K562 (cell line): ENCODE results near the gene MORF4L1. TPM values are rescaled to one million over a fixed set of nuclear protein-coding genes. Genes with fewer than 3 reads are reported as not detected.
A peak's percentile ranks its signal among the peaks of the same experiment; 100 is the strongest.

Experiments used
- ATF7 ChIP-seq: fragments of 450-650 bp; IDR thresholded peaks from 2 replicates; pipeline ENCODE4 v1.7.1; 2014; ENCODE audit warnings: mild to moderate bottlenecking, moderate library complexity
- CBFA2T3 ChIP-seq: fragments of 450-650 bp; IDR thresholded peaks from 2 replicates; pipeline ENCODE4 v1.6.1; 2017
- CBX3 ChIP-seq, 2 experiments: IDR thresholded peaks; 1 replicate in 1 of 2; 2 replicates in 1 of 2; pipeline ENCODE4 v1.6.1; 2012; ENCODE audit warnings: inconsistent platforms in 2 of 2, low read length in 2 of 2, borderline replicate concordance in 1 of 2, control low read depth in 1 of 2
- CREB1 ChIP-seq, 2 experiments: sonication (generic) in 1 of 2; formaldehyde crosslinking in 1 of 2; IDR thresholded peaks; 2 replicates each; pipeline versions ENCODE4 v1.6.1 to v1.8.0; 2012 to 2022; ENCODE audit warnings: inconsistent platforms in 1 of 2, mild to moderate bottlenecking in 1 of 2, missing genetic modification reagents in 1 of 2, moderate library complexity in 1 of 2
- HNRNPLL ChIP-seq: fragments of 200-400 bp; formaldehyde crosslinking; IDR thresholded peaks from 2 replicates; pipeline ENCODE4 v1.6.1; 2017; ENCODE audit warnings: low read length, low read depth, mild to moderate bottlenecking; ENCODE audit not compliant: poor library complexity, severe bottlenecking
- KDM2B ChIP-seq: fragments of 250-450 bp; sonication (Bioruptor Pico); IDR thresholded peaks from 2 replicates; pipeline ENCODE4 v1.8.0; 2021; ENCODE audit warnings: mild to moderate bottlenecking, moderate library complexity
- KDM5B ChIP-seq: fragments of 200-600 bp; sonication (generic); IDR thresholded peaks from 2 replicates; pipeline ENCODE4 v1.6.1; 2012; ENCODE audit warnings: low read depth, mild to moderate bottlenecking, moderate library complexity, low read length, control low read depth, inconsistent platforms; ENCODE audit not compliant: insufficient replicate concordance
- NONO ChIP-seq, 2 experiments: fragments of 200-400 bp in 1 of 2; fragments of 450-650 bp in 1 of 2; formaldehyde crosslinking in 1 of 2; IDR thresholded peaks; 2 replicates each; pipeline ENCODE4 v1.6.1; 2017; ENCODE audit warnings: low read depth in 2 of 2, mild to moderate bottlenecking in 2 of 2, moderate library complexity in 2 of 2, low read length in 1 of 2
- POLR2A ChIP-seq: fragments of 450-650 bp; conservative IDR thresholded peaks from 2 replicates; pipeline ENCODE4 v1.6.1; 2016
- SAFB2 ChIP-seq: fragments of 200-400 bp; formaldehyde crosslinking; IDR thresholded peaks from 2 replicates; pipeline ENCODE4 v1.6.1; 2018; ENCODE audit warnings: borderline replicate concordance, low read length, low read depth, moderate library complexity; ENCODE audit not compliant: severe bottlenecking
- SMAD3 ChIP-seq: fragments of 450-650 bp; formaldehyde crosslinking; conservative IDR thresholded peaks from 2 replicates; pipeline ENCODE4 v1.4.0; 2020; ENCODE audit warnings: mild to moderate bottlenecking
- ZNF121 ChIP-seq: sonication (generic); formaldehyde crosslinking; conservative IDR thresholded peaks from 2 replicates; pipeline ENCODE4 v1.8.0; 2022; ENCODE audit warnings: missing genetic modification reagents
- ZNF695 ChIP-seq: fragments of 450-650 bp; formaldehyde crosslinking; IDR thresholded peaks from 2 replicates; pipeline ENCODE4 v1.4.0; 2020; ENCODE audit warnings: mild to moderate bottlenecking, moderate library complexity
- polyA plus RNA-seq, 8 experiments: library from polyadenylated mRNA; depleted of rRNA in 4 of 8; stranded (reverse) in 5 of 8; unstranded in 3 of 8; fragments of >200 nt; fragmentation: Nextera tagmentation in 2 of 8; fragmentation: Illumina TruSeq in 1 of 8; extraction: Ambion mirVana in 2 of 8; extraction: Trizol in 1 of 8; gene quantifications; 2 replicates each; pipeline versions ENCODE4 v1.2.1 to v1.2.3, GENCODE V29; 2011 to 2014; ENCODE audit warnings: inconsistent platforms in 1 of 8, missing spikeins in 1 of 8
- total RNA-seq, 7 experiments: library from RNA; depleted of rRNA in 6 of 7; stranded (reverse); fragments of >200 nt in 6 of 7; fragmentation: Illumina TruSeq in 2 of 7; extraction: Trizol in 2 of 7; gene quantifications; 2 replicates each; pipeline versions ENCODE4 v1.2.1 to v1.2.3, GENCODE V29; 2011 to 2021; ENCODE audit warnings: low replicate concordance in 1 of 7
- TF ChIP-seq, protein P1 (sequence below): conservative IDR thresholded peaks from 2 replicates; pipeline ENCODE4 v1.6.1; 2011; ENCODE audit warnings: low read depth, mild to moderate bottlenecking, low read length; ENCODE audit not compliant: control insufficient read depth
- TF ChIP-seq, protein P2 (sequence below), 2 experiments: fragments of 450-650 bp; conservative IDR thresholded peaks; 2 replicates each; pipeline ENCODE4 v1.6.1; 2017; ENCODE audit warnings: mild to moderate bottlenecking in 2 of 2, moderate library complexity in 2 of 2
- TF ChIP-seq, protein P3 (sequence below): fragments of 250-450 bp; sonication (Bioruptor Pico); IDR thresholded peaks from 2 replicates; pipeline ENCODE4 v1.4.0; 2020; ENCODE audit warnings: mild to moderate bottlenecking
- TF ChIP-seq, protein P4 (sequence below): sonication (generic); formaldehyde crosslinking; IDR thresholded peaks from 2 replicates; pipeline ENCODE4 v1.8.0; 2023; ENCODE audit warnings: mild to moderate bottlenecking, missing genetic modification reagents

The MORF4L1 gene
- total and polyA plus RNA-seq, 9 of the 15 experiments (the other 6 are each of a cell fraction or from before 2014, with no cell fraction given) = 127 to 615 (median 281) TPM

- TF ChIP-seq, protein P1, sequence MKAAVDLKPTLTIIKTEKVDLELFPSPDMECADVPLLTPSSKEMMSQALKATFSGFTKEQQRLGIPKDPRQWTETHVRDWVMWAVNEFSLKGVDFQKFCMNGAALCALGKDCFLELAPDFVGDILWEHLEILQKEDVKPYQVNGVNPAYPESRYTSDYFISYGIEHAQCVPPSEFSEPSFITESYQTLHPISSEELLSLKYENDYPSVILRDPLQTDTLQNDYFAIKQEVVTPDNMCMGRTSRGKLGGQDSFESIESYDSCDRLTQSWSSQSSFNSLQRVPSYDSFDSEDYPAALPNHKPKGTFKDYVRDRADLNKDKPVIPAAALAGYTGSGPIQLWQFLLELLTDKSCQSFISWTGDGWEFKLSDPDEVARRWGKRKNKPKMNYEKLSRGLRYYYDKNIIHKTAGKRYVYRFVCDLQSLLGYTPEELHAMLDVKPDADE = 0 out of 2 replicates have a peak, but pooled peaks have one; percentile 60
- TF ChIP-seq POLR2A (peak; percentile 79), SAFB2 (no peak), NONO (IDR thresholded peaks at IDR 0.05; ENCODE audit: low read depth in 2 of 2, low read length in 1 of 2) (peak in 1 of 2 experiments; percentile 46; a peak in 2 of 4 replicates), ZNF695 (CRISPR knock-in tag) (no peak), CBFA2T3 (peak; percentile 51), CBX3 (IDR thresholded peaks at IDR 0.05; ENCODE audit: borderline replicate concordance in 1 of 2, low read length in 2 of 2) (peak in 1 of 2 experiments; percentile 50; a peak in 1 of 3 replicates), KDM5B (peak; percentile 65), ATF7 (peak; percentile 44; the same call in 1 of the 2 replicates), CREB1 (IDR thresholded peaks at IDR 0.05) (peak; percentile 55), CREB1 (CRISPR knock-in tag; IDR thresholded peaks at IDR 0.05) (peak; percentile 56; the same call in 1 of the 2 replicates), KDM2B (CRISPR knock-in tag) (peak; percentile 55; the same call in 1 of the 2 replicates), HNRNPLL (peak; percentile 89), SMAD3 (CRISPR knock-in tag) (0 out of 2 replicates have a peak, but pooled peaks have one; percentile 49), ZNF121 (0 out of 2 replicates have a peak, but pooled peaks have one; percentile 11)
- TF ChIP-seq, protein P2, sequence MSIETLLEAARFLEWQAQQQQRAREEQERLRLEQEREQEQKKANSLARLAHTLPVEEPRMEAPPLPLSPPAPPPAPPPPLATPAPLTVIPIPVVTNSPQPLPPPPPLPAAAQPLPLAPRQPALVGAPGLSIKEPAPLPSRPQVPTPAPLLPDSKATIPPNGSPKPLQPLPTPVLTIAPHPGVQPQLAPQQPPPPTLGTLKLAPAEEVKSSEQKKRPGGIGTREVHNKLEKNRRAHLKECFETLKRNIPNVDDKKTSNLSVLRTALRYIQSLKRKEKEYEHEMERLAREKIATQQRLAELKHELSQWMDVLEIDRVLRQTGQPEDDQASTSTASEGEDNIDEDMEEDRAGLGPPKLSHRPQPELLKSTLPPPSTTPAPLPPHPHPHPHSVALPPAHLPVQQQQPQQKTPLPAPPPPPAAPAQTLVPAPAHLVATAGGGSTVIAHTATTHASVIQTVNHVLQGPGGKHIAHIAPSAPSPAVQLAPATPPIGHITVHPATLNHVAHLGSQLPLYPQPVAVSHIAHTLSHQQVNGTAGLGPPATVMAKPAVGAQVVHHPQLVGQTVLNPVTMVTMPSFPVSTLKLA (conservative IDR thresholded peaks at IDR 0.05) = peak in 1 of 2 experiments; percentile 63; a peak in 2 of 4 replicates
- TF ChIP-seq, protein P3, sequence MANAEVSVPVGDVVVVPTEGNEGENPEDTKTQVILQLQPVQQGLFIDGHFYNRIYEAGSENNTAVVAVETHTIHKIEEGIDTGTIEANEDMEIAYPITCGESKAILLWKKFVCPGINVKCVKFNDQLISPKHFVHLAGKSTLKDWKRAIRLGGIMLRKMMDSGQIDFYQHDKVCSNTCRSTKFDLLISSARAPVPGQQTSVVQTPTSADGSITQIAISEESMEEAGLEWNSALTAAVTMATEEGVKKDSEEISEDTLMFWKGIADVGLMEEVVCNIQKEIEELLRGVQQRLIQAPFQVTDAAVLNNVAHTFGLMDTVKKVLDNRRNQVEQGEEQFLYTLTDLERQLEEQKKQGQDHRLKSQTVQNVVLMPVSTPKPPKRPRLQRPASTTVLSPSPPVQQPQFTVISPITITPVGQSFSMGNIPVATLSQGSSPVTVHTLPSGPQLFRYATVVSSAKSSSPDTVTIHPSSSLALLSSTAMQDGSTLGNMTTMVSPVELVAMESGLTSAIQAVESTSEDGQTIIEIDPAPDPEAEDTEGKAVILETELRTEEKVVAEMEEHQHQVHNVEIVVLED (CRISPR knock-in tag) = peak; percentile 79
- TF ChIP-seq, protein P4, sequence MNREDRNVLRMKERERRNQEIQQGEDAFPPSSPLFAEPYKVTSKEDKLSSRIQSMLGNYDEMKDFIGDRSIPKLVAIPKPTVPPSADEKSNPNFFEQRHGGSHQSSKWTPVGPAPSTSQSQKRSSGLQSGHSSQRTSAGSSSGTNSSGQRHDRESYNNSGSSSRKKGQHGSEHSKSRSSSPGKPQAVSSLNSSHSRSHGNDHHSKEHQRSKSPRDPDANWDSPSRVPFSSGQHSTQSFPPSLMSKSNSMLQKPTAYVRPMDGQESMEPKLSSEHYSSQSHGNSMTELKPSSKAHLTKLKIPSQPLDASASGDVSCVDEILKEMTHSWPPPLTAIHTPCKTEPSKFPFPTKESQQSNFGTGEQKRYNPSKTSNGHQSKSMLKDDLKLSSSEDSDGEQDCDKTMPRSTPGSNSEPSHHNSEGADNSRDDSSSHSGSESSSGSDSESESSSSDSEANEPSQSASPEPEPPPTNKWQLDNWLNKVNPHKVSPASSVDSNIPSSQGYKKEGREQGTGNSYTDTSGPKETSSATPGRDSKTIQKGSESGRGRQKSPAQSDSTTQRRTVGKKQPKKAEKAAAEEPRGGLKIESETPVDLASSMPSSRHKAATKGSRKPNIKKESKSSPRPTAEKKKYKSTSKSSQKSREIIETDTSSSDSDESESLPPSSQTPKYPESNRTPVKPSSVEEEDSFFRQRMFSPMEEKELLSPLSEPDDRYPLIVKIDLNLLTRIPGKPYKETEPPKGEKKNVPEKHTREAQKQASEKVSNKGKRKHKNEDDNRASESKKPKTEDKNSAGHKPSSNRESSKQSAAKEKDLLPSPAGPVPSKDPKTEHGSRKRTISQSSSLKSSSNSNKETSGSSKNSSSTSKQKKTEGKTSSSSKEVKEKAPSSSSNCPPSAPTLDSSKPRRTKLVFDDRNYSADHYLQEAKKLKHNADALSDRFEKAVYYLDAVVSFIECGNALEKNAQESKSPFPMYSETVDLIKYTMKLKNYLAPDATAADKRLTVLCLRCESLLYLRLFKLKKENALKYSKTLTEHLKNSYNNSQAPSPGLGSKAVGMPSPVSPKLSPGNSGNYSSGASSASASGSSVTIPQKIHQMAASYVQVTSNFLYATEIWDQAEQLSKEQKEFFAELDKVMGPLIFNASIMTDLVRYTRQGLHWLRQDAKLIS (CRISPR knock-in tag) = peak; percentile 85
These were observed 72.1 kb downstream of the MORF4L1 start, which contains the start of gene CTSH (continued) for GRCh38 chr15:78944669-78945407.
